HUDEP-2 (cell line): ENCODE results near the gene KIFC3.
"Not testable (repeated sequence)": the region's sequence is repeated elsewhere in the genome, so short reads cannot be mapped to it uniquely, and the experiment has no call there.

Experiments used
- DNase-seq, 76 experiments: peaks; one replicate each; lab custom pipeline; 2025; ENCODE audit not compliant: unreplicated experiment in 76 of 76; lab: John Stamatoyannopoulos, UW

The KIFC3 gene

GRCh38 chr16:57728336-57729181 is 73.7 kb downstream of the KIFC3 start:
- no peak for DNase-seq

- DNase-seq, result no peak
Measured at GRCh38 chr16:57727610-57728009, 74.7 kb downstream of the KIFC3 start.

- no peak for DNase-seq
Measured at GRCh38 chr16:57726433-57726947, 75.8 kb downstream of the KIFC3 start.

- no peak for DNase-seq
Measured at GRCh38 chr16:57725976-57726375, 76.3 kb downstream of the KIFC3 start.

GRCh38 chr16:57725554-57725953 is 76.7 kb downstream of the KIFC3 start:
- DNase-seq, result peak in 2 of 76 experiments; percentile 4 to 7

- no peak for DNase-seq
Measured at GRCh38 chr16:57725151-57725550, 77.1 kb downstream of the KIFC3 start.

- DNase-seq, result no peak
Measured at GRCh38 chr16:57724531-57724930, 77.8 kb downstream of the KIFC3 start.

- DNase-seq, result no peak
Measured at GRCh38 chr16:57723170-57723569, 79.1 kb downstream of the KIFC3 start.

GRCh38 chr16:57722651-57723050 is 79.6 kb downstream of the KIFC3 start:
- DNase-seq, result no peak

GRCh38 chr16:57722210-57722499 is 80.1 kb downstream of the KIFC3 start:
- DNase-seq, result no peak

GRCh38 chr16:57721356-57722209 is 80.7 kb downstream of the KIFC3 start:
- no peak for DNase-seq

GRCh38 chr16:57720142-57720575 is 82.1 kb downstream of the KIFC3 start:
- peak in 64 of 76 experiments; percentile 9 to 76 (median 50) for DNase-seq

- DNase-seq, result no peak
Measured at GRCh38 chr16:57714047-57714446, 88.2 kb downstream of the KIFC3 start.

GRCh38 chr16:57713596-57713995 is 88.7 kb downstream of the KIFC3 start:
- DNase-seq, result no peak

GRCh38 chr16:57712569-57712968 is 89.7 kb downstream of the KIFC3 start:
- DNase-seq, result not testable (repeated sequence)

- DNase-seq, result no peak
Measured at GRCh38 chr16:57711993-57712392, 90.3 kb downstream of the KIFC3 start.

- no peak for DNase-seq
Measured at GRCh38 chr16:57711346-57711745, 90.9 kb downstream of the KIFC3 start.

GRCh38 chr16:57709663-57710062 is 92.6 kb downstream of the KIFC3 start:
- no peak for DNase-seq
